Neuronal stem cell (in vitro differentiated cells): Measurements from ENCODE around the gene ZBTB20.

Experiments used
- DNase-seq: peaks from one replicate; pipeline ENCODE4 v3.0.0-alpha.2; 2013; ENCODE audit warnings: low spot score
- H2AFZ ChIP-seq: one replicate; pipeline ENCODE4 v1.6.1; 2013; ENCODE audit warnings: mild to moderate bottlenecking, low read length, inconsistent platforms
- H2AK5ac ChIP-seq: 2 replicates; pipeline ENCODE4 v1.6.1; 2013; ENCODE audit warnings: low read depth, mild to moderate bottlenecking, inconsistent platforms, low read length, moderate library complexity, mixed read lengths
- H2BK120ac ChIP-seq: 2 replicates; pipeline ENCODE4 v1.6.1; 2013; ENCODE audit warnings: low read depth, mild to moderate bottlenecking, inconsistent platforms, low read length, moderate library complexity, mixed read lengths
- H2BK12ac ChIP-seq: one replicate; pipeline ENCODE4 v1.6.1; 2013; ENCODE audit warnings: low read length, inconsistent platforms
- H2BK15ac ChIP-seq: 2 replicates; pipeline ENCODE4 v1.6.1; 2013; ENCODE audit warnings: mild to moderate bottlenecking, low read length, inconsistent platforms, mixed read lengths
- H2BK5ac ChIP-seq: one replicate; pipeline ENCODE4 v1.6.1; 2013; ENCODE audit warnings: inconsistent platforms, mild to moderate bottlenecking, low read length, moderate library complexity
- H3K14ac ChIP-seq: one replicate; pipeline ENCODE4 v1.6.1; 2013; ENCODE audit warnings: low read length, inconsistent platforms
- H3K18ac ChIP-seq: 2 replicates; pipeline ENCODE4 v1.6.1; 2013; ENCODE audit warnings: low read length, inconsistent platforms
- H3K23ac ChIP-seq: 2 replicates; pipeline ENCODE4 v1.6.1; 2013; ENCODE audit warnings: low read depth, mild to moderate bottlenecking, mixed read lengths, low read length, inconsistent platforms; ENCODE audit not compliant: poor library complexity
- H3K27ac ChIP-seq: replicated peaks from 3 replicates; pipeline ENCODE4 v1.5.1; 2013; ENCODE audit warnings: low read length, inconsistent platforms
- H3K27me3 ChIP-seq, 3 experiments: 2 replicates each; pipeline ENCODE4 v1.6.1; 2013; ENCODE audit warnings: low read length in 3 of 3, mild to moderate bottlenecking in 2 of 3, inconsistent platforms in 1 of 3, low read depth in 1 of 3, mixed read lengths in 1 of 3, moderate library complexity in 1 of 3; ENCODE audit not compliant: control insufficient read depth in 3 of 3, insufficient read depth in 3 of 3
- H3K36me3 ChIP-seq, 2 donors: replicated peaks in 1 of 2; 2 replicates each; pipeline ENCODE4 v1.6.1; 2013; ENCODE audit warnings: low read length in 2 of 2; ENCODE audit not compliant: control insufficient read depth in 2 of 2, insufficient read depth in 2 of 2
- H3K4ac ChIP-seq: 2 replicates; pipeline ENCODE4 v1.6.1; 2013; ENCODE audit warnings: inconsistent platforms, mild to moderate bottlenecking, low read length, moderate library complexity
- H3K4me1 ChIP-seq, 2 donors: 1 replicate in 1 of 2; 2 replicates in 1 of 2; pipeline ENCODE4 v1.6.1; 2013; ENCODE audit warnings: low read length in 2 of 2, low read depth in 1 of 2; ENCODE audit not compliant: control insufficient read depth in 2 of 2, insufficient read depth in 1 of 2
- H3K4me2 ChIP-seq: one replicate; pipeline ENCODE4 v1.6.1; 2013; ENCODE audit warnings: mild to moderate bottlenecking, low read length, inconsistent platforms; ENCODE audit not compliant: insufficient read depth, poor library complexity, severe bottlenecking
- H3K4me3 ChIP-seq, 2 donors: 2 replicates each; pipeline ENCODE4 v1.5.1; 2013; ENCODE audit warnings: low read length in 2 of 2, mild to moderate bottlenecking in 2 of 2, inconsistent platforms in 1 of 2, moderate library complexity in 1 of 2
- H3K79me1 ChIP-seq: one replicate; pipeline ENCODE4 v1.6.1; 2013; ENCODE audit warnings: low read depth, mild to moderate bottlenecking, inconsistent platforms, low read length, moderate library complexity
- H3K9ac ChIP-seq: one replicate; pipeline ENCODE4 v1.6.1; 2013; ENCODE audit warnings: mild to moderate bottlenecking, low read depth, low read length, inconsistent platforms; ENCODE audit not compliant: poor library complexity
- H3K9me3 ChIP-seq, 2 donors: replicated peaks in 1 of 2; 2 replicates each; pipeline versions ENCODE3 to v1.6.1; 2013; ENCODE audit warnings: low read length in 2 of 2, mild to moderate bottlenecking in 2 of 2, inconsistent platforms in 1 of 2, low read depth in 1 of 2, mixed read lengths in 1 of 2, moderate library complexity in 1 of 2; ENCODE audit not compliant: control insufficient read depth in 2 of 2, insufficient read depth in 1 of 2
- H4K8ac ChIP-seq: one replicate; pipeline ENCODE4 v1.6.1; 2013; ENCODE audit warnings: low read depth, mild to moderate bottlenecking, inconsistent platforms, low read length, moderate library complexity
- H4K91ac ChIP-seq: one replicate; pipeline ENCODE4 v1.6.1; 2013; ENCODE audit warnings: low read length, low read depth, mild to moderate bottlenecking, inconsistent platforms; ENCODE audit not compliant: poor library complexity
- WGBS, 2 donors: extraction: QIAGEN DNeasy Blood & Tissue Kit; methylation state at CpG; one replicate each; pipeline ENCODE4 v1.1.7; 2013; ENCODE audit warnings: missing lambda C conversion rate in 2 of 2, mixed read lengths in 1 of 2; ENCODE audit not compliant: insufficient read length in 2 of 2, insufficient replicate concordance in 1 of 2; ENCODE audit errors: extremely low coverage in 2 of 2; 5-methylcytosine and 5-hydroxymethylcytosine counted together

The ZBTB20 gene

DNA sequence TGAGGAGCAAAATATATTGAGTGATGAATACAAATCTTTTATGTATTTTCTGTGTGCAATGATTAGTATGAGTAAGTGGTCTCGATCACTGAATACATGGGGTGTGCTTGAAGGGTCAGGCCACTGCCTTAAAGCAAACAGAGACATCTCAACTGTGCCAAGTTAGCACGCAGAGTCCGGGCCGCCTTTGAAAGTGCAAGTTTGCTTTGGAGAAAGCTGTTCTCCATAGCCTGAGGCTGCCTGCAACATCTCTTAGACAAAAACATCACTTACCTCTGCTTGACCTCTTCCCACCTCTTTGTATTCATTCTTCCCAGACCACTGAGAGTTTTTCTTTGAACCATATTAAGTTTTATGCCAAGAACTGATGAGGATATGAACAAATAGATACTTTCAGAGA, 267.0 kb downstream of the ZBTB20 start:
- Histone ChIP-seq H3K18ac (no peak overlapping the region), H3K23ac (no peak overlapping the region), H3K79me1 (no peaks in the 10 kb centered on the region), H2BK5ac (no peak overlapping the region), H2BK12ac (no peak overlapping the region), H2AK5ac (no peak overlapping the region), H3K14ac (no peak overlapping the region), H4K8ac (no peak overlapping the region), H3K27me3 (no peaks in the 10 kb centered on the region), H4K91ac (no peak overlapping the region), H3K27ac (no peak overlapping the region), H3K4me2 (no peak overlapping the region), H3K4ac (no peak overlapping the region), H2BK120ac (no peak overlapping the region), H2AFZ (no peak overlapping the region), H3K9ac (no peak overlapping the region), H2BK15ac (no peak overlapping the region), H3K36me3 (no peaks in the 10 kb centered on the region), H3K4me3 (no peak overlapping the region), H3K9me3 (peaks cover 0 to 4% of the 10 kb centered on the region in 2 donors), H3K4me1 (peaks cover 1 to 30% of the 10 kb centered on the region in 2 donors)
- no peak for DNase-seq
- no CpG with 5 or more reads among the region's 4 CpGs for WGBS, 2 donors

DNA sequence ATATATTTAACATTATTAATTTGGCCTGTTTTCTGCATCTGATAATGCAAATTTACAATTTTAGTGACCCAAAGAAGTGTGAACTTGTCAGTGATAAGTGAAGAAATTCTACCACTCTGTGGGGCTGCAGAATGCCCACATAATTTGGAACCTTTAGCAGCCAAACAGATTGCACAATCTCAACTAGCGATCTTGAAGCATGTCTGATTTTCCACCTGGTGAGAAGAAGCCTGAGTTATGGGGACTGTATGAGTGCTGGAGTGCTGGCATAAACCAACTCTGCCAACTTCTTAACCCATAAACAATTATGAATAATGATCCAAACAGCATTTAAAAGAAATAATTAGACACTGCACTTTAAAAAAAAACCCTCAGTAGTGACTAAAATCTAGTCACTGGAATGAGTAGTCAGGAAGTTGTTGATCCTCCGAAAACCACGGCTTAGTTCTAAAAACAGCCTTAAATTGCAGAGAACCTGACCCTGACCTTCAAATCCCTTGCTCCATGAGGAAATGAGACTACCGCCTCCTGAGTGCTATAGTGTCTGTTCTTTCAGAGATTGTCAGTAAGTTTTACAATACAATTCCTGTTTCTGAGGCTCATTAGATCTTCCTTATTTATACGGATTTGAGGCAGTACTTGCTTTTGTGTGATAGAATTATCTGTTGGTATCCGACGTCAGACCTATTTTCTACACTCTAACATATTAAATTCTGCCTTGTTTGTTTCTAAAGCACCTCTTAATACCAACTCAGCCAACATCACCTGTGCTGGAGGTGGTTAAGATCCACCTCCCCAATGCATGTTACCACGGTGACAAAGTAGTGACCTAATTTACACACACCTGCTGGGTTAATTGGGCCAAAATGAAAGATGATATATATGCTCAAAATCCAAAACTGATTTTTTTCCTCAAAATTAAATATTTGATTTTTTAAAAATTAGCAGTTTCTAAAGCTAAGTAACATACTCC, 267.7 kb downstream of the ZBTB20 start:
- H3K9ac ChIP-seq, result no peak overlapping the region
- no peak overlapping the region for H2BK5ac ChIP-seq
- no peak overlapping the region for H2BK120ac ChIP-seq
- H3K4me2 ChIP-seq, result no peak overlapping the region
- H4K91ac ChIP-seq, result no peak overlapping the region
- H2BK15ac ChIP-seq, result no peak overlapping the region
- no peak overlapping the region for H3K4ac ChIP-seq
- WGBS, 2 donors, result no CpG with 5 or more reads among the region's 8 CpGs
- H3K4me1 ChIP-seq, result peaks cover 1 to 34% of the 10 kb centered on the region in 2 donors
- H3K23ac ChIP-seq, result no peak overlapping the region
- H3K79me1 ChIP-seq, result no peaks in the 10 kb centered on the region
- no peak overlapping the region for H3K27ac ChIP-seq
- peaks cover 0 to 4% of the 10 kb centered on the region in 2 donors for H3K9me3 ChIP-seq
- H2AK5ac ChIP-seq, result no peak overlapping the region
- H3K4me3 ChIP-seq, result no peak overlapping the region
- no peak overlapping the region for H4K8ac ChIP-seq
- H3K36me3 ChIP-seq, result no peaks in the 10 kb centered on the region
- H2BK12ac ChIP-seq, result no peak overlapping the region
- no peak overlapping the region for H3K18ac ChIP-seq
- H2AFZ ChIP-seq, result no peak overlapping the region
- H3K27me3 ChIP-seq, result no peaks in the 10 kb centered on the region
- no peak overlapping the region for H3K14ac ChIP-seq
- no peak for DNase-seq

DNA sequence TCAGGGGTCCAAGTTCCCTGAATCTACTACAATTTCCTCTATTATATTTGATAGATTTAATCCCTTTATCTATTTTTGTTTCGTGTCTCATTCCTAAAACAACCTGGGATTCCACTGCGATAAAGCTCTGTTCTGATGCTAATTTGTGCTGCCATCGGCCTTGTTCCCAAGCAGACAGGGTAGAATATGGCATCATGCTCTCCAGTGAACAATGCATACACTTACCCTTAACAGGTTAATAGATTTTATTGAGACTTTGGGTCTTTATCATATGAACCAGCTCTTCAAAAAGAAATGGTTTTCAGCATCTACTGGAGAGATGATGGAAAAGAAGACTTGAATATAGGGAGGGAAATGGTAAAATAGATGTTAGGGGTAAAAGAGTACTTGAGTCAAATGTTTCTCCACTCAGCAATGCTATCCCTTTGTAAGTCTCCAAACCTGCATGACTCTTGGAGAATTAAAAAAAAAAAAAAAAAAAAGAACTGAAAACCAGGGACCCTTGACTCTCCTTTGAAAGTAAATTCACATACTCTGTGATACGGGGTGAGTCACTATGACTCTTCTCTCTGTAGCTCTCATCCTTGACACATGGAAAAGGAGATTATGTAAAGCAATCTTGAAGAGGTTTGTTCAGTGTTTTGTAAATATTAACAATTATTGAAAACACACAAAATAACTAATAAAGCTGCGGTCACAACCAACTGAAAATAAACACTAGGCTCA, 268.8 kb downstream of the ZBTB20 start:
- H3K79me1 ChIP-seq, result no peaks in the 10 kb centered on the region
- H3K4me3 ChIP-seq, result no peak overlapping the region
- no peak for DNase-seq
- no peak overlapping the region for H2BK5ac ChIP-seq
- H3K9ac ChIP-seq, result no peak overlapping the region
- H4K91ac ChIP-seq, result no peak overlapping the region
- H4K8ac ChIP-seq, result no peak overlapping the region
- H3K14ac ChIP-seq, result no peak overlapping the region
- peaks cover 1 to 35% of the 10 kb centered on the region in 2 donors for H3K4me1 ChIP-seq
- no peak overlapping the region for H3K4ac ChIP-seq
- H2BK120ac ChIP-seq, result no peak overlapping the region
- no peak overlapping the region for H3K23ac ChIP-seq
- no peak overlapping the region for H3K4me2 ChIP-seq
- no peak overlapping the region for H2BK12ac ChIP-seq
- no peak overlapping the region for H3K27ac ChIP-seq
- H3K36me3 ChIP-seq, result no peaks in the 10 kb centered on the region
- no peak overlapping the region for H2BK15ac ChIP-seq
- no peak overlapping the region for H2AFZ ChIP-seq
- H3K9me3 ChIP-seq, result peaks cover 0 to 4% of the 10 kb centered on the region in 2 donors
- no CpG with 5 or more reads among the region's 5 CpGs for WGBS, 2 donors
- no peaks in the 10 kb centered on the region for H3K27me3 ChIP-seq
- H3K18ac ChIP-seq, result no peak overlapping the region
- H2AK5ac ChIP-seq, result no peak overlapping the region
